ENCODE measurements around the gene SHISAL2A.

The SHISAL2A gene

DNA sequence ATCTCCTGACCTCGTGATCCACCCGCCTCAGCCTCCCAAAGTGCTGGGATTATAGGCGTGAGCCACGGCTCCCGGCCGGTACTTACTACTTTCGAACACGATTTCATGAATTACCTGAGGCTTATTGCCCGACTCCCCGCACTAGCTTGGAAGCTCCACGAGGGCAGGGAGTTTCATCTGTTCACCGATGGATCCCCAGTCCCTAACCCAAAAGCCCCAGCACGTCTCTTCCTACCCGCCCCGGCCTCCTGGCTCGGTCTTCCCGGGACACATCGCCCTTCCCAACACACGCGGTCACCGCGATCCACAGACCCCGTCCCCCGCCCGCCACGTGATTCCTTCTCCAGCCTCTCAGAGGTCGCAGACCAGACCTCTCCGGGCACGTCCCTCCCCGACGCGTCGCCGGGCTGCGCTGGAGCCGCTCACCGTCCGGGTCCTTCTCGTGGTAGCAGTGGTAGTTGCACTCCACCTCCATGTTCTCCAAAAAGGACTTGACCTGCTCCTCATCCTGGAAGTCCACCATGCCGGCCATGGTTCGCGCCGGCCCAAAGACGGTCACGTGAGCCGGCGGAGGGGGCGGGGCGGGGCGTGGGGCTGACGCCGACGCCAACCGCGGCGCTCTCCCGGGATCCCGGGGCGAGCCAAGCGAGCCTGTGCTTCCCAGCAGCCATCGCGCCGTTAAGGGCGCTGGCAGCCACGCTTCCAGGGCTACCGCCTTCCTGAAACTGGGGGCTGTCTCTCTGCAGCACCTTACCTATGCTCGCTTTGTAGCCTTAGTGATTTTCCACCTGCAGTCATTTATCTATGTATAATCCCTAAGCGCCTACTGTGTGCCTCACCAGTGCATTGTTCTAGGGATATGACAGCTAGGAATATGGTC lies 65.1 kb downstream of the SHISAL2A start, which contains the start of gene COA7:
Gene COA7 (minus strand): TSS at position 553 of the 880 bp plus-strand sequence. CDS start 21 bp downstream, at position 532.
- WGBS (ENCODE audit: extremely low coverage, insufficient coverage, low lambda C conversion rate), result no CpG with 5 or more reads among the region's 68 CpGs
- Histone ChIP-seq H3K27ac (ENCODE audit: low read depth, low read length) (no peak within 1 kb of the TSS), H3K4me2 (ENCODE audit: low read length) (peak within 1 kb of the TSS; percentile 70), H4K8ac (ENCODE audit: low read depth, low read length) (no peak within 1 kb of the TSS), H3K4me1 (ENCODE audit: control insufficient read depth, low read depth, low read length) (no peaks in the 10 kb centered on the region), H2BK120ac (ENCODE audit: low read depth, low read length) (no peak within 1 kb of the TSS), H3K18ac (ENCODE audit: low read length) (peak within 1 kb of the TSS; percentile 56), H3K27me3 (ENCODE audit: insufficient read depth, low read length, poor library complexity) (no peaks in the 10 kb centered on the region), H3K4me3 (ENCODE audit: low read length) (peak within 1 kb of the TSS; percentile 55), H3K9ac (ENCODE audit: low read length) (peak within 1 kb of the TSS; percentile 76), H3K23ac (ENCODE audit: low read length) (peak within 1 kb of the TSS; percentile 72), H2BK5ac (ENCODE audit: low read length) (no peak within 1 kb of the TSS), H3K4ac (ENCODE audit: low read depth, low read length) (peak within 1 kb of the TSS; percentile 11), H3K79me1 (ENCODE audit: low read length) (peaks cover 4% of the 10 kb centered on the region), H4K5ac (ENCODE audit: low read length) (no peak within 1 kb of the TSS), H2BK15ac (replicated peaks; ENCODE audit: low read depth) (no peak within 1 kb of the TSS), H2AK5ac (ENCODE audit: low read length) (peak within 1 kb of the TSS; percentile 14), H3K79me2 (ENCODE audit: control insufficient read depth, insufficient read depth, low read length) (peaks cover 29% of the 10 kb centered on the region), H3K56ac (ENCODE audit: low read length) (peak within 1 kb of the TSS; percentile 90), H3K36me3 (ENCODE audit: control insufficient read depth, insufficient read depth, low read length) (no peaks in the 10 kb centered on the region)
- peak; percentile 88 for DNase-seq

DNA sequence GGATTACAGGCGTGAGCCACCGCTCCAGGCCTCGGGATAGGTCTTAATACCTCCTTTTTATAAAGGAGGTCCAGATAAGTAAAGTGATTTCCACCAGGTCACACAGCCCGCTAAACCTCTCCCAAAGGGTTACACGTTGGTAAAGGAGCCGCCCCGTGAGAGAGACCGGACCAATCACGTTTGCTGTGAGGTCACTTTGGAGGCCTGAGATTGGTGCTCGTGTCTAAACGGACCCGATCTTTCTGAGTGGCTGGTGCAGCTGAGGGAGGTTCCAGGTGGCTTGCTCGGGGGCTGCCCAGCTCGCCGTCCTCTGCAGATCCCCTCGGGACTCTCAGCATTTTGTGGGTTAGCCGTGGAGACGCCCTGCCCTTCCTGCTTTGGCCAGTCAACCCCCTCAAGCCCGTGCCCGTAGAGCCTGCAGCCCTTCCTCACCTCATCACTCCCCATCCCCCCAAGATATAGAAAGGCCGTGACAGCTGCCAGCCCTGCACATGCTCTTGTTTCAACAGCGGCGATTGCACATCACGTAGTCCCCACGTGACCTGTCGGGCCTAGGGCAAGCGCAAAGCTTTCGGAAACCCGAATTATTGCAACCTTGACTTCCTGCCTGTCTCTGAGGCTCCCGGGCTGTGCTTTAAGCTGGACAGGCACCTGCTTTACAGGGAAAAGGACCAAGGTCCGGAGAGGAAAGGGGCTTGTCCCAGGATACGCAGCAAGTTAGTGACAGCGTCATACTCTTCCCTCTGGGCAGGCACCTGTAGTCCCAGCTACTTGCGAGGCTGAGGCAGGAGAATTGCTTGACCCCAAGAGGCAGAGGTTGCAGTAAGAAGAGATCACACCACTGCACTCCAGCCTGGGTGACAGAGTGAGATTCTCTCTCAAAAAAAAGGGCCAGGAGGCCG lies 70.2 kb downstream of the SHISAL2A start:
- Histone ChIP-seq H3K27ac (ENCODE audit: low read depth, low read length) (no peak overlapping the region), H3K4me1 (ENCODE audit: control insufficient read depth, low read depth, low read length) (no peaks in the 10 kb centered on the region)

DNA sequence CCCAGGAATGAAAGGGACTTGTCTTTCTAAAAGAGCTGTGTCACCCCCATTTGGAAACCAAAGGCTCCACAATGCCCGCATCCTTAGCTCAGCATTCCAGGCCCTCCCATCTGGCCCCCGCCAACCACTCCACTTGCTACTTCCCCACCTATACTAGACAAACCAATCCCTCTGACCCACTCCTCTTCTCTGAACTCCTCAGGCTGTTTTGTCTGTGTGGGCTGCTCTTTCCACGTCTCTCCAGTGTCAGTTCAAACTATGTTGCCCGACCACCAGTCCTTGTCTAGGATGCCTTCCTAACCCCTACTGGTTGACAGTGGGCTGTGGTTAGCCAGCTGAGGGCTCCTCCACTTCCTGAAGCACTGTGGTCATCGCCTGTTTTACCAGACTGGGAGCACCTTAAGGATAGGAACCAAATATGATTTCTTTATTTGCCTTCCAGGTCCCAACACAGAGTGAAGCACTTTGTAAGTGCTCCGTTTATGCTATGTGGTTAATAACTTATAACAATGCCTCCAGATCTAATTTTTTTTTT lies 73.2 kb downstream of the SHISAL2A start:
- Histone ChIP-seq H2BK15ac (replicated peaks; ENCODE audit: low read depth) (no peak overlapping the region), H2BK5ac (ENCODE audit: low read length) (no peak overlapping the region), H3K79me1 (ENCODE audit: low read length) (no peaks in the 10 kb centered on the region), H4K8ac (ENCODE audit: low read depth, low read length) (no peak overlapping the region), H3K9ac (ENCODE audit: low read length) (no peak overlapping the region), H3K18ac (ENCODE audit: low read length) (no peak overlapping the region), H3K36me3 (ENCODE audit: control insufficient read depth, insufficient read depth, low read length) (no peaks in the 10 kb centered on the region), H3K27ac (ENCODE audit: low read depth, low read length) (no peak overlapping the region), H2AK5ac (ENCODE audit: low read length) (no peak overlapping the region), H3K4me3 (ENCODE audit: low read length) (no peak overlapping the region), H3K23ac (ENCODE audit: low read length) (no peak overlapping the region), H3K4ac (ENCODE audit: low read depth, low read length) (no peak overlapping the region), H4K5ac (ENCODE audit: low read length) (no peak overlapping the region), H2BK120ac (ENCODE audit: low read depth, low read length) (no peak overlapping the region), H3K4me2 (ENCODE audit: low read length) (no peak overlapping the region), H3K79me2 (ENCODE audit: control insufficient read depth, insufficient read depth, low read length) (no peaks in the 10 kb centered on the region), H3K27me3 (ENCODE audit: insufficient read depth, low read length, poor library complexity) (no peaks in the 10 kb centered on the region), H3K56ac (ENCODE audit: low read length) (no peak overlapping the region), H3K4me1 (ENCODE audit: control insufficient read depth, low read depth, low read length) (no peaks in the 10 kb centered on the region)
- DNase-seq, result no peak
- no CpG with 5 or more reads among the region's 6 CpGs for WGBS (ENCODE audit: extremely low coverage, insufficient coverage, low lambda C conversion rate)

More for the DNA sequence above, 70.2 kb downstream of the SHISAL2A start:
- DNase-seq, result peak; percentile 98
- Histone ChIP-seq H2BK120ac (ENCODE audit: low read depth, low read length) (no peak overlapping the region), H4K5ac (ENCODE audit: low read length) (no peak overlapping the region), H3K56ac (ENCODE audit: low read length) (peak overlapping the region; percentile 90), H3K4me2 (ENCODE audit: low read length) (peak overlapping the region; percentile 99), H3K9ac (ENCODE audit: low read length) (peak overlapping the region; percentile 76), H2BK15ac (replicated peaks; ENCODE audit: low read depth) (no peak overlapping the region), H3K18ac (ENCODE audit: low read length) (no peak overlapping the region), H3K4ac (ENCODE audit: low read depth, low read length) (no peak overlapping the region), H3K27me3 (ENCODE audit: insufficient read depth, low read length, poor library complexity) (no peaks in the 10 kb centered on the region), H3K23ac (ENCODE audit: low read length) (no peak overlapping the region), H3K79me1 (ENCODE audit: low read length) (no peaks in the 10 kb centered on the region), H3K36me3 (ENCODE audit: control insufficient read depth, insufficient read depth, low read length) (no peaks in the 10 kb centered on the region), H2BK5ac (ENCODE audit: low read length) (no peak overlapping the region), H3K4me3 (ENCODE audit: low read length) (peak overlapping the region; percentile 57), H4K8ac (ENCODE audit: low read depth, low read length) (no peak overlapping the region), H2AK5ac (ENCODE audit: low read length) (no peak overlapping the region), H3K79me2 (ENCODE audit: control insufficient read depth, insufficient read depth, low read length) (no peaks in the 10 kb centered on the region)
- WGBS (ENCODE audit: extremely low coverage, insufficient coverage, low lambda C conversion rate), result no CpG with 5 or more reads among the region's 35 CpGs
